HuH-7 (cell line): ENCODE data around the gene GOLGA6C.
"Not testable (repeated sequence)": the region's sequence is repeated elsewhere in the genome, so short reads cannot be mapped to it uniquely, and the experiment has no call there.

ENCODE experiments used
- DNase-seq: peaks from one replicate; pipeline ENCODE4 v3.0.0; 2011; ENCODE audit warnings: low spot score

GOLGA6C gene

GRCh38 chr15:75227663-75228280, 30.4 kb upstream of the GOLGA6C start:
- no peak for DNase-seq

- no peak for DNase-seq
These were observed 29.3 kb upstream of the GOLGA6C start for GRCh38 chr15:75228787-75229186.

GRCh38 chr15:75229191-75230015, 28.7 kb upstream of the GOLGA6C start:
- no peak for DNase-seq

- DNase-seq, result no peak
These were observed 28.2 kb upstream of the GOLGA6C start for GRCh38 chr15:75230016-75230343.

- DNase-seq, result no peak
These were observed 27.4 kb upstream of the GOLGA6C start for GRCh38 chr15:75230551-75231371.

GRCh38 chr15:75231836-75232235, 26.3 kb upstream of the GOLGA6C start:
- no peak for DNase-seq

- no peak for DNase-seq
These were observed 25.8 kb upstream of the GOLGA6C start for GRCh38 chr15:75232252-75232813.

- no peak for DNase-seq
These were observed 25.2 kb upstream of the GOLGA6C start for GRCh38 chr15:75232826-75233503.

- DNase-seq, result no peak
These were observed 24.5 kb upstream of the GOLGA6C start for GRCh38 chr15:75233504-75234190.

- DNase-seq, result no peak
These were observed 23.8 kb upstream of the GOLGA6C start for GRCh38 chr15:75234191-75234810.

- no peak for DNase-seq
These were observed 23.0 kb upstream of the GOLGA6C start for GRCh38 chr15:75235051-75235673.

- DNase-seq, result no peak
These were observed 22.1 kb upstream of the GOLGA6C start for GRCh38 chr15:75235760-75236729.

GRCh38 chr15:75237316-75237982, 20.7 kb upstream of the GOLGA6C start:
- DNase-seq, result no peak

- DNase-seq, result no peak
These were observed 20.0 kb upstream of the GOLGA6C start for GRCh38 chr15:75238150-75238549.

- DNase-seq, result not testable (repeated sequence)
These were observed 12.4 kb upstream of the GOLGA6C start for GRCh38 chr15:75245741-75246140.

GRCh38 chr15:75248991-75249390, 9.1 kb upstream of the GOLGA6C start:
- not testable (repeated sequence) for DNase-seq

GRCh38 chr15:75249726-75250125, 8.4 kb upstream of the GOLGA6C start:
- no peak for DNase-seq

GRCh38 chr15:75251343-75251742, 6.8 kb upstream of the GOLGA6C start:
- not testable (repeated sequence) for DNase-seq

GRCh38 chr15:75252285-75252684, 5.8 kb upstream of the GOLGA6C start:
- not testable (repeated sequence) for DNase-seq
